Neural cell (in vitro differentiated cells): Measurements from ENCODE around the gene GMPR2.

Source experiments
- CTCF ChIP-seq: fragments of 450-650 bp; IDR thresholded peaks from 2 replicates; pipeline ENCODE4 v1.5.1; 2014; ENCODE audit warnings: antibody characterized with exemption, mild to moderate bottlenecking, moderate library complexity; ENCODE audit not compliant: poor library complexity, severe bottlenecking
- EP300 ChIP-seq: fragments of 450-650 bp; conservative IDR thresholded peaks from 2 replicates; pipeline ENCODE4 v1.6.1; 2014; ENCODE audit warnings: antibody characterized with exemption, mild to moderate bottlenecking, moderate library complexity; ENCODE audit not compliant: poor library complexity, severe bottlenecking
- EZH2 ChIP-seq: fragments of 200-600, 300-800 bp; shearing (Covaris generic), sonication (generic); IDR thresholded peaks from 2 replicates; pipeline ENCODE4 v1.6.1; 2014; ENCODE audit warnings: antibody characterized with exemption, low read length, borderline replicate concordance, mild to moderate bottlenecking; ENCODE audit not compliant: insufficient read depth, poor library complexity, severe bottlenecking
- MXI1 ChIP-seq: fragments of 450-650 bp; conservative IDR thresholded peaks from 2 replicates; pipeline ENCODE4 v1.6.1; 2014; ENCODE audit warnings: antibody characterized with exemption, mild to moderate bottlenecking; ENCODE audit not compliant: poor library complexity, severe bottlenecking
- TAF1 ChIP-seq: IDR thresholded peaks from 2 replicates; pipeline ENCODE4 v1.6.1; 2012; ENCODE audit warnings: low read depth

GRCh38 chr14:24269368-24269767 is 36.6 kb downstream of the GMPR2 start:
- no peak for TF ChIP-seq CTCF
- TF ChIP-seq EZH2 = no peak
- no peak for TF ChIP-seq TAF1
- no peak for TF ChIP-seq EP300
- no peak for TF ChIP-seq MXI1
